Lower leg skin (tissue), 4 donors: ENCODE measurements around the gene NPAT. TPM values are rescaled to one million over a fixed set of nuclear protein-coding genes. Genes with fewer than 3 reads are reported as not detected.

Experiments used
- DNase-seq, 2 donors: peaks; one replicate each; pipeline ENCODE4 v3.0.0-alpha.2; 2019; ENCODE audit warnings: low spot score in 2 of 2
- H3K4me3 ChIP-seq: fragments of 200-600 bp; sonication (generic); 2 replicates; pipeline ENCODE4 v1.5.1; 2017; ENCODE audit warnings: mild to moderate bottlenecking, low read depth; ENCODE audit not compliant: poor library complexity, severe bottlenecking
- CTCF ChIP-seq, 3 donors: fragments of 450-650 bp; IDR thresholded peaks; one replicate each; pipeline ENCODE4 v1.5.1; 2016; ENCODE audit warnings: antibody characterized with exemption in 3 of 3, mild to moderate bottlenecking in 3 of 3, moderate library complexity in 2 of 3
- POLR2A ChIP-seq, 2 donors: fragments of 450-650 bp; IDR thresholded peaks; one replicate each; pipeline ENCODE4 v1.6.1; 2016 to 2017; ENCODE audit warnings: antibody characterized with exemption in 2 of 2, mild to moderate bottlenecking in 1 of 2, moderate library complexity in 1 of 2
- WGBS, 2 donors: methylation state at CpG; one replicate each; pipeline ENCODE4 v1.1.5; 2018; 5-methylcytosine and 5-hydroxymethylcytosine counted together
- intact Hi-C: fragments of 100-400 bp; cut with DNase I; formaldehyde crosslinking; loops from one replicate; pipeline ENCODE4 v1.15.0; 2023; ENCODE audit warnings: low total_unique reads
- total RNA-seq, 4 donors: library from RNA; depleted of rRNA; stranded (reverse); fragments of >200 nt; gene quantifications; one replicate each; pipeline ENCODE4 v1.1.0, GENCODE V29; 2016

NPAT gene
- total RNA-seq, 4 donors from 2014 or later, result 11.9 to 27.6 (median 14.6) TPM

GRCh38 chr11:108242422-108242821 lies 20.0 kb upstream of the NPAT start:
- no peak for DNase-seq
- intact Hi-C loops, result no loop called here
- TF ChIP-seq CTCF (IDR thresholded peaks at IDR 0.05), result no peak
- no peak for TF ChIP-seq POLR2A (IDR thresholded peaks at IDR 0.05)
- 91 to 100% methylated on average over 2 of the region's 2 CpGs for WGBS, 2 donors
- H3K4me3 ChIP-seq, result no peak overlapping the region

- DNase-seq, result no peak
- 93 to 98% methylated on average over 4 of the region's 4 CpGs for WGBS, 2 donors
- TF ChIP-seq CTCF (IDR thresholded peaks at IDR 0.05), result no peak
- intact Hi-C loops, result no loop called here
- no peak overlapping the region for H3K4me3 ChIP-seq
These were observed 19.0 kb upstream of the NPAT start for GRCh38 chr11:108241330-108242037.

- DNase-seq, result no peak
- no peak overlapping the region for H3K4me3 ChIP-seq
- intact Hi-C loops, result no loop called here
- TF ChIP-seq CTCF (IDR thresholded peaks at IDR 0.05) (no peak), POLR2A (IDR thresholded peaks at IDR 0.05) (no peak)
These were observed 16.6 kb upstream of the NPAT start for GRCh38 chr11:108239076-108239475.

- H3K4me3 ChIP-seq, result no peak overlapping the region
- TF ChIP-seq CTCF (IDR thresholded peaks at IDR 0.05) (no peak), POLR2A (IDR thresholded peaks at IDR 0.05) (no peak)
- 79 to 90% methylated on average over 1 of the region's 1 CpG for WGBS, 2 donors
- intact Hi-C loops, result no loop called here
- no peak for DNase-seq
These were observed 14.6 kb upstream of the NPAT start for GRCh38 chr11:108237058-108237481.

GRCh38 chr11:108235633-108236032 lies 13.2 kb upstream of the NPAT start:
- no peak overlapping the region for H3K4me3 ChIP-seq
- WGBS, 2 donors, result 95 to 96% methylated on average over 2 of the region's 2 CpGs
- TF ChIP-seq CTCF (IDR thresholded peaks at IDR 0.05) (no peak), POLR2A (IDR thresholded peaks at IDR 0.05) (no peak)
- intact Hi-C loops, result no loop called here
- DNase-seq, result no peak

- no peak overlapping the region for H3K4me3 ChIP-seq
- TF ChIP-seq CTCF (IDR thresholded peaks at IDR 0.05) (no peak), POLR2A (IDR thresholded peaks at IDR 0.05) (no peak)
- no peak for DNase-seq
- intact Hi-C loops, result no loop called here
- WGBS, 2 donors, result 91 to 94% methylated on average over 1 of the region's 1 CpG
These were observed 12.8 kb upstream of the NPAT start for GRCh38 chr11:108235192-108235591.
